H1 (cell line): ENCODE results near the gene CCDC159. TPM values are rescaled to one million over a fixed set of nuclear protein-coding genes. Genes with fewer than 3 reads are reported as not detected.

ENCODE experiments used
- CTCF ChIA-PET: fragments of 300-600 bp; sonication (Branson Sonifier 250); formaldehyde crosslinking; loops from one replicate; lab custom pipeline; 2021; ENCODE audit not compliant: partially characterized antibody; lab: Charles Lee
- POLR2A ChIA-PET: fragments of 300-600 bp; sonication (Branson Sonifier 250); formaldehyde crosslinking; loops from one replicate; lab custom pipeline; 2021; ENCODE audit warnings: inconsistent platforms; ENCODE audit not compliant: partially characterized antibody; lab: Charles Lee
- DNase-seq, 2 experiments: peaks; one replicate each; pipeline versions ENCODE4 v3.0.0 to v3.0.0-alpha.2; 2010 to 2022; ENCODE audit warnings: low spot score in 2 of 2, low read depth in 1 of 2, mixed read lengths in 1 of 2
- FAIRE-seq: peaks from 2 replicates; lab custom pipeline; 2011; peaks lifted over from hg19 to GRCh38; lab: Jason Lieb, UNC
- H2AFZ ChIP-seq: 2 replicates; pipeline ENCODE4 v1.8.1; 2012; ENCODE audit warnings: low read length, inconsistent platforms
- H2AK5ac ChIP-seq: 2 replicates; pipeline ENCODE4 v1.6.1; 2013; ENCODE audit warnings: low read depth, low read length
- H2BK120ac ChIP-seq: replicated peaks from 2 replicates; pipeline ENCODE3; 2013; ENCODE audit warnings: low read depth, low read length, inconsistent platforms
- H2BK12ac ChIP-seq: 2 replicates; pipeline ENCODE4 v1.6.1; 2013; ENCODE audit warnings: low read depth, low read length
- H2BK15ac ChIP-seq: 2 replicates; pipeline ENCODE4 v1.6.1; 2013; ENCODE audit warnings: low read length
- H2BK20ac ChIP-seq: 2 replicates; pipeline ENCODE4 v1.6.1; 2013; ENCODE audit warnings: low read length
- H2BK5ac ChIP-seq: 2 replicates; pipeline ENCODE4 v1.6.1; 2013; ENCODE audit warnings: low read depth, low read length
- H3K14ac ChIP-seq: 2 replicates; pipeline ENCODE4 v1.6.1; 2013; ENCODE audit warnings: inconsistent platforms; ENCODE audit not compliant: insufficient read length
- H3K18ac ChIP-seq: 2 replicates; pipeline ENCODE4 v1.6.1; 2013; ENCODE audit warnings: low read length; ENCODE audit errors: extremely low read depth
- H3K23ac ChIP-seq: 2 replicates; pipeline ENCODE4 v1.6.1; 2013; ENCODE audit warnings: inconsistent platforms; ENCODE audit not compliant: insufficient read length
- H3K23me2 ChIP-seq: 2 replicates; pipeline ENCODE4 v1.6.1; 2013; ENCODE audit warnings: low read depth, low read length
- H3K27ac ChIP-seq: 2 replicates; pipeline ENCODE4 v1.6.1; 2011; ENCODE audit warnings: low read depth, low read length, inconsistent platforms
- H3K27me3 ChIP-seq, 4 experiments: replicated peaks in 1 of 4; 1 replicate in 1 of 4; 2 replicates in 3 of 4; pipeline versions ENCODE4 v1.6.1 to v1.8.1; 2011 to 2013; ENCODE audit warnings: low read length in 3 of 4, mild to moderate bottlenecking in 3 of 4, inconsistent platforms in 2 of 4, mixed read lengths in 2 of 4, moderate library complexity in 1 of 4; ENCODE audit not compliant: control insufficient read depth in 3 of 4, insufficient read depth in 3 of 4; ENCODE audit errors: extremely low read depth in 1 of 4
- H3K36me3 ChIP-seq, 4 experiments: 2 replicates each; pipeline versions ENCODE4 v1.6.1 to v1.8.1; 2011 to 2013; ENCODE audit warnings: mild to moderate bottlenecking in 4 of 4, low read length in 3 of 4, moderate library complexity in 2 of 4, control low read depth in 1 of 4, inconsistent platforms in 1 of 4; ENCODE audit not compliant: insufficient read depth in 4 of 4, control insufficient read depth in 2 of 4
- H3K4ac ChIP-seq: replicated peaks from 2 replicates; pipeline ENCODE3; 2013; ENCODE audit warnings: low read length, low read depth, mixed read lengths, inconsistent platforms; ENCODE audit not compliant: insufficient read length
- H3K4me1 ChIP-seq, 4 experiments: replicated peaks in 1 of 4; 1 replicate in 1 of 4; 2 replicates in 3 of 4; pipeline versions ENCODE4 v1.6.1 to v1.8.1; 2011 to 2013; ENCODE audit warnings: low read length in 3 of 4, inconsistent platforms in 2 of 4, mixed read lengths in 1 of 4; ENCODE audit not compliant: insufficient read depth in 4 of 4, control insufficient read depth in 3 of 4
- H3K4me2 ChIP-seq, 2 experiments: 2 replicates each; pipeline versions ENCODE4 v1.6.1 to v1.8.1; 2011 to 2013; ENCODE audit warnings: low read depth in 2 of 2, low read length in 2 of 2, control low read depth in 1 of 2, inconsistent platforms in 1 of 2, mild to moderate bottlenecking in 1 of 2; ENCODE audit not compliant: insufficient read depth in 1 of 2
- H3K4me3 ChIP-seq, 4 experiments: fragments of 200-600, 300-600 bp in 1 of 4; sonication (generic), shearing (Covaris generic), sonication (Bioruptor Twin) in 1 of 4; 2 replicates each; pipeline versions ENCODE4 v1.5.1 to v1.8.1; 2011 to 2016; ENCODE audit warnings: low read length in 4 of 4, low read depth in 3 of 4, control low read depth in 2 of 4, inconsistent platforms in 2 of 4, mild to moderate bottlenecking in 2 of 4, mixed read lengths in 1 of 4, moderate library complexity in 1 of 4; ENCODE audit not compliant: insufficient read depth in 2 of 4; ENCODE audit errors: extremely low read depth in 1 of 4
- H3K56ac ChIP-seq: replicated peaks from 2 replicates; pipeline ENCODE3; 2013; ENCODE audit warnings: low read depth, mild to moderate bottlenecking, mixed read lengths, low read length, inconsistent platforms; ENCODE audit not compliant: insufficient read length
- H3K79me1 ChIP-seq: 2 replicates; pipeline ENCODE4 v1.6.1; 2013; ENCODE audit warnings: low read depth, low read length, control low read depth
- H3K79me2 ChIP-seq, 2 experiments: 2 replicates each; pipeline versions ENCODE4 v1.6.1 to v1.8.1; 2012 to 2013; ENCODE audit warnings: low read length in 2 of 2, mild to moderate bottlenecking in 2 of 2, inconsistent platforms in 1 of 2; ENCODE audit not compliant: insufficient read depth in 2 of 2, control insufficient read depth in 1 of 2
- H3K9ac ChIP-seq, 4 experiments: replicated peaks in 1 of 4; 1 replicate in 1 of 4; 2 replicates in 3 of 4; pipeline versions ENCODE4 v1.6.1 to v1.8.1; 2011 to 2013; ENCODE audit warnings: low read depth in 3 of 4, low read length in 3 of 4, control low read depth in 2 of 4, mild to moderate bottlenecking in 2 of 4, moderate library complexity in 2 of 4, inconsistent platforms in 1 of 4; ENCODE audit errors: extremely low read depth in 1 of 4
- H3K9me3 ChIP-seq, 2 experiments: 2 replicates each; pipeline versions ENCODE4 v1.6.1 to v1.8.1; 2012 to 2013; ENCODE audit warnings: mild to moderate bottlenecking in 2 of 2, moderate library complexity in 2 of 2, control low read depth in 1 of 2, inconsistent platforms in 1 of 2, low read depth in 1 of 2, low read length in 1 of 2, mixed read lengths in 1 of 2; ENCODE audit not compliant: insufficient read depth in 2 of 2
- H4K20me1 ChIP-seq, 2 experiments: replicated peaks in 1 of 2; 2 replicates each; pipeline versions ENCODE3 to v1.8.1; 2011 to 2013; ENCODE audit warnings: inconsistent platforms in 2 of 2, low read length in 2 of 2, mild to moderate bottlenecking in 1 of 2; ENCODE audit not compliant: insufficient read depth in 2 of 2, control insufficient read depth in 1 of 2
- H4K5ac ChIP-seq: 2 replicates; pipeline ENCODE4 v1.6.1; 2013; ENCODE audit warnings: low read length, low read depth, mixed read lengths, inconsistent platforms; ENCODE audit not compliant: insufficient read length
- H4K8ac ChIP-seq: 2 replicates; pipeline ENCODE4 v1.8.0; 2013; ENCODE audit warnings: mild to moderate bottlenecking, moderate library complexity, low read length, inconsistent platforms; ENCODE audit not compliant: insufficient read depth; ENCODE audit errors: extremely low read depth
- H4K91ac ChIP-seq: replicated peaks from 2 replicates; pipeline ENCODE3; 2013; ENCODE audit warnings: low read length, mixed read lengths, inconsistent platforms; ENCODE audit not compliant: insufficient read length
- E2F6 ChIP-seq: IDR thresholded peaks from 2 replicates; pipeline ENCODE4 v1.6.1; 2012; ENCODE audit warnings: inconsistent platforms
- EGR1 ChIP-seq: IDR thresholded peaks from 2 replicates; pipeline ENCODE4 v1.6.1; 2011; ENCODE audit warnings: low read depth, low read length, borderline replicate concordance
- EP300 ChIP-seq, 2 experiments: IDR thresholded peaks; 1 replicate in 1 of 2; 2 replicates in 1 of 2; pipeline ENCODE4 v1.6.1; 2011 to 2012; ENCODE audit warnings: low read depth in 2 of 2, low read length in 2 of 2, mild to moderate bottlenecking in 2 of 2, borderline replicate concordance in 1 of 2, inconsistent platforms in 1 of 2, moderate library complexity in 1 of 2
- KDM1A ChIP-seq: fragments of 200-600, 300-600 bp; sonication (generic); IDR thresholded peaks from 2 replicates; pipeline ENCODE4 v1.7.1; 2016; ENCODE audit warnings: mild to moderate bottlenecking, low read length, borderline replicate concordance
- KDM4A ChIP-seq: IDR thresholded peaks from one replicate; pipeline ENCODE4 v1.7.1; 2012; ENCODE audit warnings: low read depth, mild to moderate bottlenecking, moderate library complexity, low read length, inconsistent platforms; ENCODE audit not compliant: severe bottlenecking
- POLR2AphosphoS5 ChIP-seq: IDR thresholded peaks from 2 replicates; pipeline ENCODE4 v1.6.1; 2011; ENCODE audit warnings: low read depth, low read length
- RNF2 ChIP-seq: fragments of 200-900, 300-1000 bp; sonication (generic); IDR thresholded peaks from 2 replicates; pipeline ENCODE4 v1.7.1; 2016; ENCODE audit warnings: borderline replicate concordance, low read depth, mild to moderate bottlenecking, antibody characterized with exemption, low read length; ENCODE audit not compliant: poor library complexity, severe bottlenecking; ENCODE audit errors: missing control alignments
- RXRA ChIP-seq: IDR thresholded peaks from 2 replicates; pipeline ENCODE4 v1.6.1; 2011; ENCODE audit warnings: low read depth, mild to moderate bottlenecking, low read length, moderate library complexity; ENCODE audit not compliant: insufficient read depth
- SAP30 ChIP-seq: fragments of 300-600 bp; sonication (generic); IDR thresholded peaks from 2 replicates; pipeline ENCODE4 v1.7.1; 2012; ENCODE audit warnings: low read length, moderate library complexity, mild to moderate bottlenecking, inconsistent platforms; ENCODE audit not compliant: insufficient read depth, insufficient replicate concordance
- SUZ12 ChIP-seq: fragments of 200-600 bp; sonication (generic); IDR thresholded peaks from 2 replicates; pipeline ENCODE4 v1.6.1; 2012; ENCODE audit warnings: mild to moderate bottlenecking, inconsistent platforms, low read length, moderate library complexity, mixed read lengths
- TAF7 ChIP-seq: optimal IDR thresholded peaks from 2 replicates; pipeline ENCODE3; 2011; ENCODE audit warnings: low read depth, mild to moderate bottlenecking, inconsistent platforms, low read length, moderate library complexity, borderline replicate concordance
- WGBS, 2 experiments: shearing (Covaris generic) in 1 of 2; methylation state at CpG; one replicate each; pipeline versions ENCODE4 v1.1.6 to v1.1.7; 2013 to 2015; ENCODE audit warnings: low lambda C conversion rate in 2 of 2, mixed read lengths in 2 of 2, inconsistent platforms in 1 of 2, low coverage in 1 of 2, missing lambda C conversion rate in 1 of 2; ENCODE audit not compliant: insufficient replicate concordance in 2 of 2, insufficient coverage in 1 of 2, insufficient read length in 1 of 2; ENCODE audit errors: extremely low coverage in 1 of 2, missing lambda C conversion rate in 1 of 2; 5-methylcytosine and 5-hydroxymethylcytosine counted together
- polyA plus RNA-seq, 7 experiments: library from polyadenylated mRNA; depleted of rRNA in 3 of 7; stranded (reverse) in 5 of 7; unstranded in 2 of 7; fragments of >200 nt in 5 of 7; fragments of 200-250 nt in 2 of 7; gene quantifications; 1 replicate in 5 of 7; 2 replicates in 1 of 7; 4 replicates in 1 of 7; pipeline versions ENCODE4 v1.2.1 to v1.2.3, GENCODE V29; 2011 to 2013; ENCODE audit warnings: missing spikeins in 2 of 7, mixed read lengths in 2 of 7
- total RNA-seq: library from RNA; stranded (reverse); fragmentation: NEBNext Ultra II Directional; extraction: Animal tissue kit (Norgen Biotek cat#: 25700); gene quantifications from 2 replicates; pipeline ENCODE4 v1.2.1, GENCODE V29; 2021

CCDC159 gene
- total and polyA plus RNA-seq, 2 of the 8 experiments (the other 6 are each of a cell fraction or from before 2014, with no cell fraction given): 4.0 to 5.4 TPM

GRCh38 chr19:11364296-11364904, 18.1 kb downstream of the CCDC159 start:
- Histone ChIP-seq H3K4me2 (no peak overlapping the region), H3K18ac (no peak overlapping the region), H3K36me3 (peaks cover 0 to 3% (median 0%) of the 10 kb centered on the region in 4 experiments; a peak in 1 of 8 replicates), H3K14ac (no peak overlapping the region), H2AFZ (no peak overlapping the region), H3K23me2 (peaks cover 10% of the 10 kb centered on the region; the same call in 1 of the 2 replicates), H3K27ac (no peak overlapping the region), H3K27me3 (peaks cover 0 to 4% (median 2%) of the 10 kb centered on the region in 4 experiments; a peak in 3 of 7 replicates), H3K79me2 (no peaks in the 10 kb centered on the region), H2BK5ac (no peak overlapping the region), H3K79me1 (no peaks in the 10 kb centered on the region), H4K20me1 (peaks cover 0 to 2% of the 10 kb centered on the region in 2 experiments), H3K4ac (no peak overlapping the region), H4K5ac (no peak overlapping the region), H4K91ac (no peak overlapping the region), H2AK5ac (no peak overlapping the region), H2BK120ac (no peak overlapping the region), H3K9ac (no peak overlapping the region), H2BK20ac (no peak overlapping the region), H3K23ac (no peak overlapping the region), H4K8ac (no peak overlapping the region), H3K56ac (no peak overlapping the region), H2BK12ac (no peak overlapping the region), H3K4me1 (peaks cover 0 to 7% (median 5%) of the 10 kb centered on the region in 4 experiments), H3K4me3 (no peak overlapping the region), H2BK15ac (no peak overlapping the region), H3K9me3 (no peaks in the 10 kb centered on the region)
- no peak for FAIRE-seq
- DNase-seq: no peak
- CTCF ChIA-PET: interaction anchor here (1.0 to 7.0 kb wide), 2 partner anchors 10 to 18 kb away, joined by 3 to 49 read pairs; partner anchors contain the start of genes EPOR and SWSAP1
- WGBS, 2 experiments: 93% methylated on average over 20 of the region's 28 CpGs; no CpG with 5 or more reads in 1 of the 2 experiments
- POLR2A ChIA-PET: interaction anchor here (0.6 to 2.5 kb wide), 5 partner anchors 8 to 42 kb away, joined by 3 to 12 read pairs (median 4); partner anchors contain the start of gene SWSAP1
- TF ChIP-seq POLR2AphosphoS5 (no peak), KDM4A (no peak), SAP30 (no peak), SUZ12 (no peak), RXRA (no peak), RNF2 (no peak), EGR1 (no peak), EP300 (IDR thresholded peaks at IDR 0.05; ENCODE audit: borderline replicate concordance in 1 of 2, low read depth in 2 of 2, low read length in 2 of 2) (no peak), KDM1A (no peak), E2F6 (no peak), TAF7 (no peak)
